Neural progenitor cell (in vitro differentiated cells): Measurements from ENCODE around the gene NKD1. TPM values are rescaled to one million over a fixed set of nuclear protein-coding genes. Genes with fewer than 3 reads are reported as not detected.

Source experiments
- DNase-seq: peaks from one replicate; pipeline ENCODE4 v3.0.0-alpha.2; 2016; ENCODE audit warnings: low spot score
- H2AFZ ChIP-seq: fragments of 200-600 bp; sonication (generic); replicated peaks from 2 replicates; pipeline ENCODE4 v1.6.1; 2016; ENCODE audit warnings: antibody characterized with exemption
- H3F3A ChIP-seq: fragments of 200-600 bp; sonication (generic); 2 replicates; pipeline ENCODE4 v1.6.1; 2016; ENCODE audit warnings: antibody characterized with exemption, low read depth
- H3K27ac ChIP-seq: fragments of 200-600 bp; sonication (generic); 2 replicates; pipeline ENCODE4 v1.5.1; 2016; ENCODE audit warnings: mild to moderate bottlenecking
- H3K27me3 ChIP-seq: fragments of 200-600 bp; sonication (generic); 2 replicates; pipeline ENCODE4 v1.6.1; 2016; ENCODE audit warnings: mild to moderate bottlenecking, moderate library complexity
- H3K36me3 ChIP-seq: fragments of 200-600 bp; sonication (generic); 2 replicates; pipeline ENCODE4 v1.5.1; 2016
- H3K4me1 ChIP-seq: fragments of 200-600 bp; sonication (generic); 2 replicates; pipeline ENCODE4 v1.6.1; 2016; ENCODE audit warnings: mixed run types
- H3K4me2 ChIP-seq: fragments of 200-600 bp; sonication (generic); 2 replicates; pipeline ENCODE4 v1.6.1; 2016
- H3K4me3 ChIP-seq: fragments of 200-600 bp; sonication (generic); 2 replicates; pipeline ENCODE4 v1.5.1; 2016
- H3K79me2 ChIP-seq: fragments of 200-600 bp; sonication (generic); 2 replicates; pipeline ENCODE4 v1.6.1; 2016; ENCODE audit warnings: low read depth
- H3K9ac ChIP-seq: fragments of 200-600 bp; sonication (generic); 2 replicates; pipeline ENCODE4 v1.6.1; 2016
- H3K9me3 ChIP-seq: fragments of 200-600 bp; sonication (generic); 2 replicates; pipeline ENCODE4 v1.5.1; 2016; ENCODE audit warnings: low read depth
- H4K20me1 ChIP-seq: fragments of 200-600 bp; sonication (generic); 2 replicates; pipeline ENCODE4 v1.6.1; 2016; ENCODE audit warnings: low read depth
- H3K27ac Mint-ChIP-seq: 3 replicates; pipeline ENCODE4 v1.8.0; 2021; ENCODE audit warnings: mixed read lengths
- H3K27me3 Mint-ChIP-seq: 2 replicates; pipeline ENCODE4 v1.8.0; 2022; ENCODE audit warnings: low read depth, mild to moderate bottlenecking, inconsistent platforms, moderate library complexity, mixed read lengths; ENCODE audit not compliant: insufficient read depth
- H3K36me3 Mint-ChIP-seq: 3 replicates; pipeline ENCODE4 v1.8.0; 2021; ENCODE audit warnings: mixed read lengths
- H3K4me1 Mint-ChIP-seq: 3 replicates; pipeline ENCODE4 v1.8.0; 2021; ENCODE audit warnings: mixed read lengths
- H3K4me3 Mint-ChIP-seq: 3 replicates; pipeline ENCODE4 v1.8.0; 2021; ENCODE audit warnings: mild to moderate bottlenecking, moderate library complexity, mixed read lengths
- H3K9me3 Mint-ChIP-seq: 3 replicates; pipeline ENCODE4 v1.8.0; 2020; ENCODE audit warnings: mixed read lengths
- CTCF ChIP-seq: fragments of 200-600 bp; sonication (generic); IDR thresholded peaks from 2 replicates; pipeline ENCODE4 v1.5.1; 2017; ENCODE audit warnings: antibody characterized with exemption, mild to moderate bottlenecking
- EZH2 ChIP-seq: fragments of 200-600 bp; sonication (generic); IDR thresholded peaks from 2 replicates; pipeline ENCODE4 v1.6.1; 2017; ENCODE audit warnings: antibody characterized with exemption, mild to moderate bottlenecking, moderate library complexity
- EZH2phosphoT487 ChIP-seq: fragments of 200-600 bp; sonication (generic); IDR thresholded peaks from 2 replicates; pipeline ENCODE4 v1.6.1; 2017; ENCODE audit warnings: antibody characterized with exemption
- total RNA-seq: library from RNA; depleted of rRNA; stranded (reverse); fragments of >200 nt; gene quantifications from 2 replicates; pipeline ENCODE4 v1.2.3, GENCODE V29; 2015; ENCODE audit warnings: low replicate concordance

Gene NKD1
- total RNA-seq, 1 donor from 2014 or later = 5.3 TPM

- H3K4me3 ChIP-seq = no peak overlapping the region
- peaks cover 24% of the 10 kb centered on the region for H3K4me1 Mint-ChIP-seq
- H4K20me1 ChIP-seq = no peaks in the 10 kb centered on the region
- no peaks in the 10 kb centered on the region for H3K27me3 ChIP-seq
- H3F3A ChIP-seq = no peaks in the 10 kb centered on the region
- no peak overlapping the region for H3K4me3 Mint-ChIP-seq
- no peaks in the 10 kb centered on the region for H3K4me1 ChIP-seq
- H3K79me2 ChIP-seq = no peaks in the 10 kb centered on the region
- no peak overlapping the region for H3K27ac Mint-ChIP-seq
- H3K27me3 Mint-ChIP-seq = peaks cover 7% of the 10 kb centered on the region
- H3K9me3 ChIP-seq = no peaks in the 10 kb centered on the region
- no peaks in the 10 kb centered on the region for H3K9me3 Mint-ChIP-seq
- H3K36me3 Mint-ChIP-seq = peaks cover 26% of the 10 kb centered on the region
- no peak overlapping the region for H3K4me2 ChIP-seq
- TF ChIP-seq CTCF (no peak), EZH2phosphoT487 (no peak), EZH2 (no peak)
- H3K36me3 ChIP-seq = no peaks in the 10 kb centered on the region
- H3K27ac ChIP-seq = no peak overlapping the region
- no peak overlapping the region for H3K9ac ChIP-seq
- H2AFZ ChIP-seq = no peak overlapping the region
- DNase-seq = no peak
Observed at GRCh38 chr16:50634090-50634489, 85.9 kb downstream of the NKD1 start.

DNA sequence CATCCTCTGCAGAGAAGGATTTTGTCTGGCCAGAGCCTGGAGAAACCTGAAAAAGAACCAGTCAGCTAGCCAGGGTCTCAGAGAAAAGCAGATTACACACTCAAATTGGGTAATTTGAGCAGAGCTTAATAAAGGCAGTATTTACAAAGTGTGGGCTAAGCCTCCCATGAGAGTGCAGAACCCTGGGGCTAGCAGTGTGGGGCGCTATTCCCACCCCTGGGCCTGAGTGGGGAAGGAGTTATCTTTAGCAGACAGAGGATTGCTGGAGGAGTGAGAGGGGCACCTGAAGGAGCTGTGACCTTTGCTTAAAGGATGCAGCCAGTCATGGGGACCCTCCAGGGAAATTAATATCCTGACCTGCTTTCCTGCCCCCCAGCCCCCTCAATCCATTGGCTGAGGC is 86.8 kb downstream of the NKD1 start:
- Mint-ChIP-seq H3K27ac (no peak overlapping the region), H3K4me1 (peaks cover 24% of the 10 kb centered on the region), H3K36me3 (peaks cover 23% of the 10 kb centered on the region), H3K9me3 (no peaks in the 10 kb centered on the region), H3K4me3 (no peak overlapping the region), H3K27me3 (peaks cover 7% of the 10 kb centered on the region)
- Histone ChIP-seq H3K4me3 (no peak overlapping the region), H4K20me1 (no peaks in the 10 kb centered on the region), H2AFZ (no peak overlapping the region), H3K4me1 (no peaks in the 10 kb centered on the region), H3K27ac (no peak overlapping the region), H3K79me2 (no peaks in the 10 kb centered on the region), H3K36me3 (no peaks in the 10 kb centered on the region), H3K4me2 (no peak overlapping the region), H3K9ac (no peak overlapping the region), H3K9me3 (no peaks in the 10 kb centered on the region), H3K27me3 (no peaks in the 10 kb centered on the region), H3F3A (no peaks in the 10 kb centered on the region)
- no peak for DNase-seq
- TF ChIP-seq CTCF = peak; percentile 11
- TF ChIP-seq EZH2phosphoT487 = no peak

DNA sequence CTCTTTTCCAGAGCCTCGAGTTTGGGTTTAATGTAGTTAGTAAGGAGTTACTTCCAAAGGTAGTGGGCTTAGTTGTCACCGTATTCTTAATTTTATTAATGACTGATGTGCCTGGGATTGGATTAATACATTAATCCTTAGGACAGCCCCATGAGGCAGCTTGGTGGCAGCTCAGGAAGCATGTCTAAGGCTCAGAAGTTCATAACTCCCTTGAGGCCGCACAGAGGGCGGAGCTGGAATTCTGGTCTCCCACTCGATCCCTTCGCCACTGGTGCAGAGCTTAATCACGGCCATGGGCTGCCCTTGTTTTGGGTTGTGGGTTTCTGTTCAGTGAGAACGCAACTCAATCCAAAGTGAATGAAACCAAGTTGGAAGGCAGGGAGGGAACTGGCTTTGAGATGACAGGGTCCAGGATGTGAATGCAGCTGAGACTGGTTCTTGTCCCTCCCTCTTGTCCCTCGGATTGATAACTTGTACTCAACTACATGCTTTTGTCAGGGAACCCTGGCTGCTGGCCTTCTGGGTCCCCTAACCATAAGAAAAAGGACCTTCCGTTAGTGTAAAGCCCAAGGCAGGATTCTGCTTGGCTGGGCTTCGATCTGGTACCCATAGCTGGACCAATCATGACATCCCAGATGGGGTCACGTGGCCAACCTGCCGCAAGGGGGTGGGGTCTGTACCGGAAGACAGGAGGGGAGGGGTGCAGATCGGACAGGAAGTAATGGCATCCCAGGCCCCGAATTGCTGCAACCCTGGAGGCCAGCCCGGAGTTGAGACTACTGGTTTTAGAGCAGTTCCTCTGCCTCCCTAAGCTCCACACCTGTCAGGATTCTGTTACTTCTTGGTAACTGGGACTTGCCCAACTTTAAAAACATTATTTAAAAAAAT is 87.6 kb downstream of the NKD1 start:
- no peak overlapping the region for H3K4me3 Mint-ChIP-seq
- no peak for DNase-seq
- H3K27ac Mint-ChIP-seq = no peak overlapping the region
- H3K4me3 ChIP-seq = no peak overlapping the region
- no peaks in the 10 kb centered on the region for H4K20me1 ChIP-seq
- H2AFZ ChIP-seq = no peak overlapping the region
- no peaks in the 10 kb centered on the region for H3K4me1 ChIP-seq
- no peaks in the 10 kb centered on the region for H3K9me3 Mint-ChIP-seq
- H3K27ac ChIP-seq = no peak overlapping the region
- H3K9me3 ChIP-seq = no peaks in the 10 kb centered on the region
- peaks cover 24% of the 10 kb centered on the region for H3K4me1 Mint-ChIP-seq
- H3K36me3 Mint-ChIP-seq = peaks cover 22% of the 10 kb centered on the region
- H3K4me2 ChIP-seq = no peak overlapping the region
- H3K36me3 ChIP-seq = no peaks in the 10 kb centered on the region
- no peaks in the 10 kb centered on the region for H3F3A ChIP-seq
- H3K9ac ChIP-seq = no peak overlapping the region
- peaks cover 5% of the 10 kb centered on the region for H3K27me3 Mint-ChIP-seq
- H3K27me3 ChIP-seq = no peaks in the 10 kb centered on the region
- TF ChIP-seq CTCF (no peak), EZH2phosphoT487 (no peak), EZH2 (no peak)
- no peaks in the 10 kb centered on the region for H3K79me2 ChIP-seq
